Fibroblast of lung (primary cell): ENCODE data around the gene KCNH1. TPM values are rescaled to one million over a fixed set of nuclear protein-coding genes. Genes with fewer than 3 reads are reported as not detected.
"Not testable (repeated sequence)": the region's sequence is repeated elsewhere in the genome, so short reads cannot be mapped to it uniquely, and the experiment has no call there.

Source experiments
- DNase-seq, 2 donors: peaks; one replicate each; pipeline versions ENCODE4 v3.0.0 to v3.0.0-alpha.2; 2010; ENCODE audit warnings: low read depth in 2 of 2
- H2AFZ ChIP-seq: 2 replicates; pipeline ENCODE4 v1.5.1; 2012; ENCODE audit warnings: low read length, control low read depth, inconsistent platforms
- H3K27ac ChIP-seq: 2 replicates; pipeline ENCODE4 v1.5.1; 2011; ENCODE audit warnings: low read length, control low read depth; ENCODE audit not compliant: insufficient read depth
- H3K27me3 ChIP-seq: 2 replicates; pipeline ENCODE4 v1.5.1; 2011; ENCODE audit warnings: mild to moderate bottlenecking, low read length; ENCODE audit not compliant: control insufficient read depth, insufficient read depth
- H3K36me3 ChIP-seq: 2 replicates; pipeline ENCODE4 v1.5.1; 2011; ENCODE audit warnings: low read length; ENCODE audit not compliant: control insufficient read depth, insufficient read depth
- H3K4me1 ChIP-seq: 2 replicates; pipeline ENCODE4 v1.5.1; 2011; ENCODE audit warnings: low read length; ENCODE audit not compliant: control insufficient read depth, insufficient read depth; ENCODE audit errors: extremely low read depth
- H3K4me2 ChIP-seq: 2 replicates; pipeline ENCODE4 v1.5.1; 2011; ENCODE audit warnings: low read length, control low read depth; ENCODE audit not compliant: insufficient read depth; ENCODE audit errors: extremely low read depth
- H3K4me3 ChIP-seq, 4 experiments: fragments of 200-600 bp in 1 of 4; sonication (generic) in 1 of 4; replicated peaks in 1 of 4; 2 replicates each; pipeline ENCODE4 v1.5.1; 2011 to 2016; ENCODE audit warnings: low read length in 4 of 4, low read depth in 3 of 4, mild to moderate bottlenecking in 3 of 4, control low read depth in 2 of 4, inconsistent platforms in 1 of 4, mixed read lengths in 1 of 4; ENCODE audit not compliant: insufficient read depth in 1 of 4; ENCODE audit errors: control extremely low read depth in 1 of 4
- H3K79me2 ChIP-seq: 2 replicates; pipeline ENCODE4 v1.5.1; 2012; ENCODE audit warnings: mild to moderate bottlenecking, low read length, inconsistent platforms; ENCODE audit not compliant: control insufficient read depth, insufficient read depth
- H3K9ac ChIP-seq: 2 replicates; pipeline ENCODE4 v1.5.1; 2011; ENCODE audit warnings: mild to moderate bottlenecking, low read length, control low read depth; ENCODE audit not compliant: insufficient read depth
- H3K9me3 ChIP-seq: 2 replicates; pipeline ENCODE4 v1.5.1; 2012; ENCODE audit warnings: low read depth, low read length; ENCODE audit not compliant: control insufficient read depth, insufficient read depth
- H4K20me1 ChIP-seq: 2 replicates; pipeline ENCODE4 v1.5.1; 2011; ENCODE audit warnings: low read length; ENCODE audit not compliant: control insufficient read depth, insufficient read depth; ENCODE audit errors: extremely low read depth
- EZH2 ChIP-seq: IDR thresholded peaks from 2 replicates; pipeline ENCODE4 v1.5.1; 2012; ENCODE audit warnings: low read length, control low read depth, mild to moderate bottlenecking; ENCODE audit errors: missing control alignments
- polyA plus RNA-seq, 2 donors: library from polyadenylated mRNA; depleted of rRNA in 1 of 2; stranded (reverse) in 1 of 2; unstranded in 1 of 2; fragments of >200 nt; gene quantifications; 2 replicates each; pipeline ENCODE4 v1.2.1, GENCODE V29; 2011 to 2012; ENCODE audit warnings: missing spikeins in 1 of 2
- total RNA-seq: library from RNA; depleted of rRNA; stranded (reverse); fragments of >200 nt; gene quantifications from 2 replicates; pipeline ENCODE4 v1.2.1, GENCODE V29; 2014
- TF ChIP-seq, protein P1 (sequence below), 2 donors: IDR thresholded peaks in 1 of 2; conservative IDR thresholded peaks in 1 of 2; 1 replicate in 1 of 2; 2 replicates in 1 of 2; pipeline ENCODE4 v1.5.1; 2011 to 2012; ENCODE audit warnings: low read length in 2 of 2, control low read depth in 1 of 2, inconsistent platforms in 1 of 2, low read depth in 1 of 2, mild to moderate bottlenecking in 1 of 2

The KCNH1 gene
- total and polyA plus RNA-seq, 2 donors (not counting 1 experiment from before 2014, with no cell fraction given) = 0.17 to 1.5 TPM

DNA sequence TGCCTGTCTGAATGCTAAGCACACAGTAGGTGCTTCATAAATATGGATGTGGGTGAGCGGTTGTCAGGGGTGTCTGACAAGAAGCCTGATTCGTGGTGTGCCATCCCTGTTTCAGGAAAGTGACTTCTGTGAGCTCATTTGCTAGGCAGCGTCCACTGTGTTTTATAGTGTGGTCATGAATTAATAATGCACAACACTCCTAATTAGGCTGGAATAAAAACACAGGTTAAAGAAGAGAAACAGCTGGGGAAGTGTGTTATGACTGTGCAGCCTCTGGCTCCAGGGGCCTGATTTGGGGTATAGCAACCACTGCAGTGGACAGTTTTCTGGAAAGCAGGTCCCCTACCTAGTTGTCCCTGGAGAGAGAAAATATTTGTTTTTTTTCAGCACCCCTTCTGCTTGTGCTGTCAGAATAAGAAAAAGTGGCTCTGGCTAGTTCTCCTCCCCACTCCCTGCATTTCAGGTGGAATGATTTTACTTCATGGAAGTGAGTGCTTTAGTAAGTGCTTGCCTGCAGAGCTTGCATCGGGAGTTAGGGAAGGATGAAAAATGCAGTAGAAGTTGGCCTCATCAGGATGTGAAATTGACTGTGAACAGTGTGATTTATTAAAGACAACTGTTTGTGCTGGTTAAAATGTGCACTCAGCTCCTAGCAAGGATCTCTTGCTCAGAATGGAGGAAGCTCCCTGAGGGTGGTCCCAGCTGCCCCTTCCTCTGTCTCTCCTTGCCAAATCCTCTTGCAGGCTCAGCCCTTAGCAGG lies 471.5 kb downstream of the KCNH1 start:
- no peak for TF ChIP-seq EZH2
- TF ChIP-seq, protein P1, sequence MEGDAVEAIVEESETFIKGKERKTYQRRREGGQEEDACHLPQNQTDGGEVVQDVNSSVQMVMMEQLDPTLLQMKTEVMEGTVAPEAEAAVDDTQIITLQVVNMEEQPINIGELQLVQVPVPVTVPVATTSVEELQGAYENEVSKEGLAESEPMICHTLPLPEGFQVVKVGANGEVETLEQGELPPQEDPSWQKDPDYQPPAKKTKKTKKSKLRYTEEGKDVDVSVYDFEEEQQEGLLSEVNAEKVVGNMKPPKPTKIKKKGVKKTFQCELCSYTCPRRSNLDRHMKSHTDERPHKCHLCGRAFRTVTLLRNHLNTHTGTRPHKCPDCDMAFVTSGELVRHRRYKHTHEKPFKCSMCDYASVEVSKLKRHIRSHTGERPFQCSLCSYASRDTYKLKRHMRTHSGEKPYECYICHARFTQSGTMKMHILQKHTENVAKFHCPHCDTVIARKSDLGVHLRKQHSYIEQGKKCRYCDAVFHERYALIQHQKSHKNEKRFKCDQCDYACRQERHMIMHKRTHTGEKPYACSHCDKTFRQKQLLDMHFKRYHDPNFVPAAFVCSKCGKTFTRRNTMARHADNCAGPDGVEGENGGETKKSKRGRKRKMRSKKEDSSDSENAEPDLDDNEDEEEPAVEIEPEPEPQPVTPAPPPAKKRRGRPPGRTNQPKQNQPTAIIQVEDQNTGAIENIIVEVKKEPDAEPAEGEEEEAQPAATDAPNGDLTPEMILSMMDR (conservative IDR thresholded peaks at IDR 0.05 in 1 of 2, IDR thresholded peaks at IDR 0.05 in 1 of 2; ENCODE audit: low read depth in 1 of 2, low read length in 2 of 2) = no peak
- Histone ChIP-seq H3K4me1 (no peaks in the 10 kb centered on the region), H3K27me3 (no peaks in the 10 kb centered on the region), H2AFZ (no peak overlapping the region), H4K20me1 (no peaks in the 10 kb centered on the region), H3K4me3 (no peak overlapping the region), H3K27ac (no peak overlapping the region), H3K79me2 (no peaks in the 10 kb centered on the region), H3K4me2 (no peak overlapping the region), H3K9me3 (no peaks in the 10 kb centered on the region), H3K36me3 (no peaks in the 10 kb centered on the region), H3K9ac (no peak overlapping the region)
- DNase-seq = no peak

DNA sequence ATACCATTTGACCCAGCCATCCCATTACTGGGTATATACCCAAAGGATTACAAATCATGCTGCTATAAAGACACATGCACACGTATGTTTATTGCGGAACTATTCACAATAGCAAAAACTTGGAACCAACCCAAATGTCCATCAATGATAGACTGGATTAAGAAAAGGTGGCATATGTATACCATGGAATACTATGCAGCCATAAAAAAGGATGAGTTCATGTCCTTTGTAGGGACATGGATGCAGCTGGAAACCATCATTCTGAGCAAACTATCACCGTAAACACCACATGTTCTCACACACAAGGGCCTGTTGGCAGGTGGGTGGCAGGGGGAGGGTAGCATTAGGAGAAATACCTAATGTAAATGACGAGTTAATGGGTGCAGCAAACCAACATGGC lies 472.4 kb downstream of the KCNH1 start:
- not testable (repeated sequence) for DNase-seq, H3K36me3 ChIP-seq, H3K79me2 ChIP-seq, H3K27me3 ChIP-seq, H4K20me1 ChIP-seq, H3K4me3 ChIP-seq, H2AFZ ChIP-seq, H3K9me3 ChIP-seq, H3K27ac ChIP-seq, H3K4me1 ChIP-seq, H3K4me2 ChIP-seq, H3K9ac ChIP-seq

DNA sequence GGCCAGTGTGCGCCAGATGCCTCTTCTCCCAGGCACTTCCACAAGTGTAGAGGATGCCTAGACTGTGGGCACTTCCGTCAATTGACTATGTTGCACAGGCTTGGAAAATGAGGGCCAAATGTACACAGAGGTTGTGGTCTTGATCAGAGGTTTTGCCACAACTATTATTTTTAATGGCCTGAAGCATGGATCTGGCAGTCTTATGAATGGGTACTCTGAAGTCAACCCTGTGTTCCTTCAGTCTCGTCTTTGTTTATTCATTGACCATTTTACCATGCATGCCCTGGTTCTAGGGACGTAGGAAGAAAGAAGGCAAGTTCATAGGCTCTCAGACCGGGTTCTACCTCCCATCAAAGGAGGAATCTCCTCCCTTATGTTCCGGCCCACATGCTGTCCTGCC lies 476.1 kb downstream of the KCNH1 start:
- Histone ChIP-seq H3K27me3 (no peaks in the 10 kb centered on the region), H3K9me3 (no peaks in the 10 kb centered on the region), H3K4me3 (no peak overlapping the region), H3K4me2 (no peak overlapping the region), H4K20me1 (no peaks in the 10 kb centered on the region), H2AFZ (no peak overlapping the region), H3K36me3 (no peaks in the 10 kb centered on the region), H3K79me2 (no peaks in the 10 kb centered on the region), H3K27ac (no peak overlapping the region), H3K4me1 (no peaks in the 10 kb centered on the region), H3K9ac (no peak overlapping the region)
- TF ChIP-seq, protein P1 (conservative IDR thresholded peaks at IDR 0.05 in 1 of 2, IDR thresholded peaks at IDR 0.05 in 1 of 2; ENCODE audit: low read depth in 1 of 2, low read length in 2 of 2) = no peak
- TF ChIP-seq EZH2 = no peak
- DNase-seq = no peak
